DMS153 (cell line): ENCODE data around the gene KRTAP10-4.
"Not testable (repeated sequence)": the region's sequence is repeated elsewhere in the genome, so short reads cannot be mapped to it uniquely, and the experiment has no call there.

Source experiments
- DNase-seq: peaks from one replicate; lab custom pipeline; 2025; lab: John Stamatoyannopoulos, UW

Gene KRTAP10-4

GRCh38 chr21:44599264-44600029, 25.9 kb downstream of the KRTAP10-4 start:
- DNase-seq, result no peak

- not testable (repeated sequence) for DNase-seq
These were observed 26.8 kb downstream of the KRTAP10-4 start, which contains the start of gene KRTAP10-7 for GRCh38 chr21:44600118-44600978. Gene KRTAP10-7 (plus strand): TSS chr21:44600597. CDS start chr21:44600622, 25 bp downstream.

GRCh38 chr21:44601091-44601490, 27.6 kb downstream of the KRTAP10-4 start:
- DNase-seq, result not testable (repeated sequence)

- DNase-seq, result no peak
These were observed 28.3 kb downstream of the KRTAP10-4 start for GRCh38 chr21:44601596-44602462.

- DNase-seq, result no peak
These were observed 28.9 kb downstream of the KRTAP10-4 start for GRCh38 chr21:44602463-44602850.

GRCh38 chr21:44603109-44603875, 29.8 kb downstream of the KRTAP10-4 start:
- DNase-seq, result no peak

GRCh38 chr21:44603911-44604310, 30.4 kb downstream of the KRTAP10-4 start:
- DNase-seq, result no peak

- no peak for DNase-seq
These were observed 33.0 kb downstream of the KRTAP10-4 start for GRCh38 chr21:44606495-44606894.

- DNase-seq, result no peak
These were observed 35.7 kb downstream of the KRTAP10-4 start for GRCh38 chr21:44609193-44609592.

- DNase-seq, result not testable (repeated sequence)
These were observed 36.8 kb downstream of the KRTAP10-4 start for GRCh38 chr21:44610157-44610843.

- no peak for DNase-seq
These were observed 38.0 kb downstream of the KRTAP10-4 start for GRCh38 chr21:44611551-44611950.

- DNase-seq, result no peak
These were observed 38.5 kb downstream of the KRTAP10-4 start, which contains the start of gene KRTAP10-8 for GRCh38 chr21:44612029-44612486. Gene KRTAP10-8 (plus strand): TSS chr21:44612079. CDS start chr21:44612101, 22 bp downstream.

GRCh38 chr21:44612669-44613229, 39.2 kb downstream of the KRTAP10-4 start:
- DNase-seq, result no peak

- no peak for DNase-seq
These were observed 40.0 kb downstream of the KRTAP10-4 start for GRCh38 chr21:44613386-44614155.

GRCh38 chr21:44614161-44614631, 40.7 kb downstream of the KRTAP10-4 start:
- no peak for DNase-seq

GRCh38 chr21:44614961-44615391, 41.4 kb downstream of the KRTAP10-4 start:
- DNase-seq, result no peak

GRCh38 chr21:44615466-44615865, 41.9 kb downstream of the KRTAP10-4 start:
- DNase-seq, result no peak

- DNase-seq, result no peak
These were observed 42.5 kb downstream of the KRTAP10-4 start for GRCh38 chr21:44615911-44616590.

GRCh38 chr21:44616591-44616926, 43.0 kb downstream of the KRTAP10-4 start:
- DNase-seq, result no peak
